IMR-90 (cell line): ENCODE results near the gene SPRED2.

Experiments used
- CEBPB ChIP-seq: IDR thresholded peaks from 2 replicates; pipeline ENCODE4 v1.6.1; 2012; ENCODE audit warnings: low read depth, low read length, improper control_type of control experiment
- CTCF ChIP-seq: conservative IDR thresholded peaks from 2 replicates; pipeline ENCODE4 v1.5.1; 2012; ENCODE audit warnings: mild to moderate bottlenecking, low read depth, low read length, improper control_type of control experiment
- MAFK ChIP-seq: IDR thresholded peaks from 2 replicates; pipeline ENCODE4 v1.6.1; 2012; ENCODE audit warnings: low read depth, low read length, improper control_type of control experiment
- MXI1 ChIP-seq: IDR thresholded peaks from 2 replicates; pipeline ENCODE4 v1.6.1; 2012; ENCODE audit warnings: low read depth, mild to moderate bottlenecking, low read length, moderate library complexity, borderline replicate concordance
- POLR2A ChIP-seq: IDR thresholded peaks from 2 replicates; pipeline ENCODE4 v1.6.1; 2012; ENCODE audit warnings: mild to moderate bottlenecking, low read depth, low read length
- RAD21 ChIP-seq: IDR thresholded peaks from 2 replicates; pipeline ENCODE4 v1.6.1; 2012; ENCODE audit warnings: low read length, improper control_type of control experiment
- RCOR1 ChIP-seq: IDR thresholded peaks from 2 replicates; pipeline ENCODE4 v1.6.1; 2012; ENCODE audit warnings: mild to moderate bottlenecking, low read length, improper control_type of control experiment; ENCODE audit not compliant: insufficient replicate concordance
- RFX5 ChIP-seq: IDR thresholded peaks from 2 replicates; pipeline ENCODE4 v1.8.0; 2012; ENCODE audit warnings: low read depth, mild to moderate bottlenecking, low read length, moderate library complexity
- SMC3 ChIP-seq: fragments of 150-350 bp; IDR thresholded peaks from 2 replicates; pipeline ENCODE4 v1.6.1; 2016; ENCODE audit warnings: low read depth, mild to moderate bottlenecking, antibody characterized with exemption, low read length, moderate library complexity
- USF2 ChIP-seq: fragments of 150-350 bp; IDR thresholded peaks from 2 replicates; pipeline ENCODE4 v1.6.1; 2017; ENCODE audit warnings: mild to moderate bottlenecking, antibody characterized with exemption, low read length, low read depth

GRCh38 chr2:65273344-65273743, 159.1 kb downstream of the SPRED2 start:
- no peak for TF ChIP-seq MXI1
- TF ChIP-seq CTCF, result no peak
- TF ChIP-seq RFX5, result no peak
- TF ChIP-seq CEBPB, result no peak
- TF ChIP-seq MAFK, result no peak
- no peak for TF ChIP-seq RCOR1
- no peak for TF ChIP-seq USF2
- TF ChIP-seq RAD21, result no peak
- no peak for TF ChIP-seq POLR2A
- TF ChIP-seq SMC3, result no peak
